HG03571 (cell line): ENCODE measurements around the gene PTPN14.
"Not testable (repeated sequence)": the region's sequence is repeated elsewhere in the genome, so short reads cannot be mapped to it uniquely, and the experiment has no call there.

Experiments used
- ATAC-seq: cut with Tn5 transposase; IDR thresholded peaks from one replicate; pipeline ENCODE4 v1.9.1; 2021; ENCODE audit not compliant: unreplicated experiment

Gene PTPN14

GRCh38 chr1:214404154-214404553, 147.2 kb downstream of the PTPN14 start:
- peak; percentile 80 for ATAC-seq

GRCh38 chr1:214403431-214403830, 148.0 kb downstream of the PTPN14 start:
- no peak for ATAC-seq

GRCh38 chr1:214402613-214403083, 148.8 kb downstream of the PTPN14 start:
- ATAC-seq, result no peak

GRCh38 chr1:214401666-214402065, 149.7 kb downstream of the PTPN14 start:
- ATAC-seq, result no peak

- ATAC-seq, result no peak
Measured at GRCh38 chr1:214400131-214400530, 151.3 kb downstream of the PTPN14 start.

- ATAC-seq, result no peak
Measured at GRCh38 chr1:214398490-214398889, 152.9 kb downstream of the PTPN14 start.

GRCh38 chr1:214397497-214397896, 153.9 kb downstream of the PTPN14 start:
- ATAC-seq, result no peak

- ATAC-seq, result no peak
Measured at GRCh38 chr1:214396330-214396729, 155.1 kb downstream of the PTPN14 start.

- not testable (repeated sequence) for ATAC-seq
Measured at GRCh38 chr1:214394569-214394968, 156.8 kb downstream of the PTPN14 start.

- no peak for ATAC-seq
Measured at GRCh38 chr1:214393086-214393485, 158.3 kb downstream of the PTPN14 start.

- no peak for ATAC-seq
Measured at GRCh38 chr1:214391873-214392645, 159.3 kb downstream of the PTPN14 start.

GRCh38 chr1:214389734-214390133, 161.7 kb downstream of the PTPN14 start:
- no peak for ATAC-seq

- no peak for ATAC-seq
Measured at GRCh38 chr1:214386747-214387146, 164.7 kb downstream of the PTPN14 start.

GRCh38 chr1:214386333-214386732, 165.1 kb downstream of the PTPN14 start:
- ATAC-seq, result no peak

- no peak for ATAC-seq
Measured at GRCh38 chr1:214385428-214385827, 166.0 kb downstream of the PTPN14 start.

GRCh38 chr1:214384373-214385079, 166.9 kb downstream of the PTPN14 start:
- no peak for ATAC-seq

GRCh38 chr1:214383381-214384372, 167.7 kb downstream of the PTPN14 start:
- no peak for ATAC-seq

- no peak for ATAC-seq
Measured at GRCh38 chr1:214380986-214381695, 170.3 kb downstream of the PTPN14 start.

- ATAC-seq, result no peak
Measured at GRCh38 chr1:214380396-214380795, 171.0 kb downstream of the PTPN14 start.

- ATAC-seq, result no peak
Measured at GRCh38 chr1:214379236-214379970, 172.0 kb downstream of the PTPN14 start.
